GM23338 (cell line): ENCODE data around the gene ETV4.

Source experiments
- CREB1 ChIP-seq: fragments of 250-450 bp; sonication (Bioruptor Pico); IDR thresholded peaks from 2 replicates; pipeline ENCODE4 v1.5.0; 2020; ENCODE audit warnings: low read depth, mild to moderate bottlenecking, moderate library complexity
- CTCF ChIP-seq, 2 experiments: fragments of 200-600 bp in 1 of 2; sonication (generic) in 1 of 2; conservative IDR thresholded peaks; 2 replicates each; pipeline versions ENCODE4 v1.5.1 to v1.6.1; 2016 to 2017; ENCODE audit warnings: antibody characterized with exemption in 2 of 2, low read depth in 2 of 2, mild to moderate bottlenecking in 2 of 2, moderate library complexity in 1 of 2
- EZH2 ChIP-seq: fragments of 200-600 bp; sonication (generic); IDR thresholded peaks from one replicate; pipeline ENCODE4 v1.8.0; 2017; ENCODE audit warnings: antibody characterized with exemption, mild to moderate bottlenecking, low read depth; ENCODE audit not compliant: unreplicated experiment
- EZH2phosphoT487 ChIP-seq: fragments of 200-600 bp; sonication (generic); IDR thresholded peaks from one replicate; pipeline ENCODE4 v1.8.1; 2018; ENCODE audit warnings: antibody characterized with exemption; ENCODE audit not compliant: unreplicated experiment
- JUNB ChIP-seq: IDR thresholded peaks from one replicate; pipeline ENCODE4 v1.6.1; 2016; ENCODE audit warnings: antibody characterized with exemption; ENCODE audit not compliant: unreplicated experiment
- NANOG ChIP-seq: IDR thresholded peaks from 2 replicates; pipeline ENCODE4 v1.6.1; 2016; ENCODE audit warnings: antibody characterized with exemption, borderline replicate concordance
- POLR2AphosphoS5 ChIP-seq: IDR thresholded peaks from 2 replicates; pipeline ENCODE4 v1.6.1; 2016; ENCODE audit warnings: antibody characterized with exemption, low read depth
- REST ChIP-seq: IDR thresholded peaks from one replicate; pipeline ENCODE4 v1.6.1; 2018; ENCODE audit warnings: antibody characterized with exemption; ENCODE audit not compliant: unreplicated experiment
- STAT1 ChIP-seq: IDR thresholded peaks from one replicate; pipeline ENCODE4 v1.6.1; 2016; ENCODE audit warnings: antibody characterized with exemption; ENCODE audit not compliant: unreplicated experiment
- ZNF331 ChIP-seq: fragments of 250-450 bp; sonication (Bioruptor Pico); IDR thresholded peaks from 2 replicates; pipeline ENCODE4 v1.5.0; 2020; ENCODE audit warnings: low read depth, mild to moderate bottlenecking, moderate library complexity

GRCh38 chr17:43517615-43518386 is 28.3 kb downstream of the ETV4 start:
- TF ChIP-seq ZNF331, result no peak
- no peak for TF ChIP-seq CTCF (conservative IDR thresholded peaks at IDR 0.05; ENCODE audit: low read depth in 2 of 2)
- no peak for TF ChIP-seq EZH2
- no peak for TF ChIP-seq REST
- no peak for TF ChIP-seq EZH2phosphoT487
- TF ChIP-seq POLR2AphosphoS5, result no peak
- TF ChIP-seq STAT1, result no peak
- no peak for TF ChIP-seq JUNB
- no peak for TF ChIP-seq CREB1
- no peak for TF ChIP-seq NANOG
